ENCODE measurements around the gene ITGA7. TPM values are rescaled to one million over a fixed set of nuclear protein-coding genes. Genes with fewer than 3 reads are reported as not detected.

The ITGA7 gene
- total and polyA plus RNA-seq, 2 of the 8 experiments (the other 6 are each of a cell fraction or from before 2014, with no cell fraction given), result 57.6 to 86.1 TPM

- Histone ChIP-seq H3K36me3 (ENCODE audit: control insufficient read depth in 2 of 4, insufficient read depth in 4 of 4, low read length in 3 of 4) (no peaks in the 10 kb centered on the region; a peak in 1 of 8 replicates), H2BK5ac (ENCODE audit: low read depth, low read length) (no peak overlapping the region), H2AFZ (ENCODE audit: low read length) (no peak overlapping the region), H3K4me3 (ENCODE audit: extremely low read depth in 1 of 4, insufficient read depth in 2 of 4, low read depth in 3 of 4, low read length in 4 of 4) (no peak overlapping the region), H2BK15ac (ENCODE audit: low read length) (no peak overlapping the region), H3K18ac (ENCODE audit: extremely low read depth, low read length) (no peak overlapping the region), H3K4me1 (replicated peaks in 1 of 4; ENCODE audit: control insufficient read depth in 3 of 4, insufficient read depth in 4 of 4, low read length in 3 of 4) (peaks cover 0 to 2% (median 0%) of the 10 kb centered on the region in 4 experiments; a peak in 1 of 7 replicates), H2BK120ac (replicated peaks; ENCODE audit: low read depth, low read length) (no peak overlapping the region), H3K23ac (ENCODE audit: insufficient read length) (no peak overlapping the region), H2AK5ac (ENCODE audit: low read depth, low read length) (no peak overlapping the region), H3K14ac (ENCODE audit: insufficient read length) (no peak overlapping the region), H3K4me2 (ENCODE audit: insufficient read depth in 1 of 2, low read depth in 2 of 2, low read length in 2 of 2) (no peak overlapping the region), H3K9ac (replicated peaks in 1 of 4; ENCODE audit: extremely low read depth in 1 of 4, low read depth in 3 of 4, low read length in 3 of 4) (no peak overlapping the region), H2BK12ac (ENCODE audit: low read depth, low read length) (no peak overlapping the region), H4K5ac (ENCODE audit: insufficient read length, low read depth, low read length) (no peak overlapping the region), H3K9me3 (ENCODE audit: insufficient read depth in 2 of 2, low read depth in 1 of 2, low read length in 1 of 2) (peaks cover 8 to 14% of the 10 kb centered on the region in 2 experiments; a peak in 3 of 4 replicates), H2BK20ac (ENCODE audit: low read length) (no peak overlapping the region), H3K4ac (replicated peaks; ENCODE audit: insufficient read length, low read depth, low read length) (no peak overlapping the region), H3K27me3 (replicated peaks in 1 of 4; ENCODE audit: control insufficient read depth in 3 of 4, extremely low read depth in 1 of 4, insufficient read depth in 3 of 4, low read length in 3 of 4) (no peaks in the 10 kb centered on the region; a peak in 2 of 7 replicates), H4K91ac (replicated peaks; ENCODE audit: insufficient read length, low read length) (no peak overlapping the region), H3K79me1 (ENCODE audit: low read depth, low read length) (no peaks in the 10 kb centered on the region), H3K27ac (ENCODE audit: low read depth, low read length) (no peak overlapping the region), H3K56ac (replicated peaks; ENCODE audit: insufficient read length, low read depth, low read length) (no peak overlapping the region), H3K23me2 (ENCODE audit: low read depth, low read length) (no peaks in the 10 kb centered on the region), H4K8ac (ENCODE audit: extremely low read depth, insufficient read depth, low read length) (no peak overlapping the region), H3K79me2 (ENCODE audit: control insufficient read depth in 1 of 2, insufficient read depth in 2 of 2, low read length in 2 of 2) (no peaks in the 10 kb centered on the region), H4K20me1 (replicated peaks in 1 of 2; ENCODE audit: control insufficient read depth in 1 of 2, insufficient read depth in 2 of 2, low read length in 2 of 2) (no peaks in the 10 kb centered on the region)
- CTCF ChIA-PET (ENCODE audit: partially characterized antibody), result no interaction called here
- 90% methylated on average over 3 of the region's 3 CpGs; no CpG with 5 or more reads in 1 of the 2 experiments for WGBS, 2 experiments (ENCODE audit: extremely low coverage in 1 of 2, insufficient coverage in 1 of 2, insufficient read length in 1 of 2, insufficient replicate concordance in 2 of 2, low coverage in 1 of 2, low lambda C conversion rate in 2 of 2, missing lambda C conversion rate in 1 of 2)
- TF ChIP-seq BRCA1 (IDR thresholded peaks at IDR 0.05; ENCODE audit: low read depth, low read length) (no peak), PHF8 (conservative IDR thresholded peaks at IDR 0.05; ENCODE audit: low read depth, low read length) (no peak), KDM5A (IDR thresholded peaks at IDR 0.05; ENCODE audit: low read length) (no peak), TEAD4 (IDR thresholded peaks at IDR 0.05; ENCODE audit: low read depth, low read length) (no peak), SRF (IDR thresholded peaks at IDR 0.05; ENCODE audit: low read depth, low read length) (no peak), GABPA (IDR thresholded peaks at IDR 0.05; ENCODE audit: borderline replicate concordance, insufficient read depth, low read length) (no peak), SP4 (IDR thresholded peaks at IDR 0.05; ENCODE audit: low read length) (no peak), KDM4A (IDR thresholded peaks at IDR 0.05; ENCODE audit: low read depth, low read length, severe bottlenecking) (no peak), ZNF274 (IDR thresholded peaks at IDR 0.05; ENCODE audit: borderline replicate concordance, extremely low read depth, low read length) (no peak), FOSL1 (IDR thresholded peaks at IDR 0.05; ENCODE audit: insufficient read depth, low read depth, low read length) (no peak), ATF3 (IDR thresholded peaks at IDR 0.05; ENCODE audit: insufficient read depth, low read depth, low read length) (no peak), RBBP5 (IDR thresholded peaks at IDR 0.05; ENCODE audit: borderline replicate concordance, low read depth, low read length) (no peak), SUZ12 (IDR thresholded peaks at IDR 0.05; ENCODE audit: low read length) (no peak), SIX5 (IDR thresholded peaks at IDR 0.05; ENCODE audit: low read depth, low read length) (no peak)
- DNase-seq (ENCODE audit: low read depth in 1 of 2, low spot score in 2 of 2) (no peak), FAIRE-seq (no peak)
- POLR2A ChIA-PET (ENCODE audit: partially characterized antibody), result no interaction called here
Observed at GRCh38 chr12:55653031-55653430, 54.7 kb downstream of the ITGA7 start.
